OCI-LY7 (cell line): Measurements from ENCODE around the gene FBXO42.

Experiments
- EZH2phosphoT487 ChIP-seq: fragments of 200-600 bp; sonication (generic); IDR thresholded peaks from 2 replicates; pipeline ENCODE4 v1.6.1; 2018; ENCODE audit warnings: low read depth, borderline replicate concordance, mild to moderate bottlenecking, mixed run types, antibody characterized with exemption, low read length, moderate library complexity, mixed read lengths
- TF ChIP-seq, protein P1 (sequence below): fragments of 200-600 bp; sonication (generic); conservative IDR thresholded peaks from 2 replicates; pipeline ENCODE4 v1.5.1; 2014; ENCODE audit warnings: mild to moderate bottlenecking, antibody characterized with exemption, low read length, moderate library complexity, mixed read lengths

DNA sequence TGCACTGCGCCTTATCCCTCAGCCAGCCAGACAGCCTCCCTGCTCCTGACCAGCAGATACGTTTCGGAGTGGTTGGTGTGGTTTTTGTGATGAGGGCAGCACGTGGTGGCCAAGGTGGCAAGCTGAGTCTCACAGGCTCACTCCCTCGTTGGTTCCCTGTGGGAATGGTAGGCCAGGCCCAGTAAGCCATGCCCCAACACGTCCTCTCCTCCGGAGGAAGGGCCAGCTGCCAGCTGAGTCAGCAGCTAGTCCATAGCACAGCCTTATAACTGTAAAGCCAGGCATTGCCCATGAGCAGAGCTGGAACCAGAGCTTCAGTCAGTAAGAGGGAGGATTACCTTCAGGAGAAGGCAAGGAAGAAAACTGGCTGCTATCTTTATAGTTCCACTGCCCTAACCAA is 44.3 kb upstream of the FBXO42 start:
- TF ChIP-seq, protein P1, sequence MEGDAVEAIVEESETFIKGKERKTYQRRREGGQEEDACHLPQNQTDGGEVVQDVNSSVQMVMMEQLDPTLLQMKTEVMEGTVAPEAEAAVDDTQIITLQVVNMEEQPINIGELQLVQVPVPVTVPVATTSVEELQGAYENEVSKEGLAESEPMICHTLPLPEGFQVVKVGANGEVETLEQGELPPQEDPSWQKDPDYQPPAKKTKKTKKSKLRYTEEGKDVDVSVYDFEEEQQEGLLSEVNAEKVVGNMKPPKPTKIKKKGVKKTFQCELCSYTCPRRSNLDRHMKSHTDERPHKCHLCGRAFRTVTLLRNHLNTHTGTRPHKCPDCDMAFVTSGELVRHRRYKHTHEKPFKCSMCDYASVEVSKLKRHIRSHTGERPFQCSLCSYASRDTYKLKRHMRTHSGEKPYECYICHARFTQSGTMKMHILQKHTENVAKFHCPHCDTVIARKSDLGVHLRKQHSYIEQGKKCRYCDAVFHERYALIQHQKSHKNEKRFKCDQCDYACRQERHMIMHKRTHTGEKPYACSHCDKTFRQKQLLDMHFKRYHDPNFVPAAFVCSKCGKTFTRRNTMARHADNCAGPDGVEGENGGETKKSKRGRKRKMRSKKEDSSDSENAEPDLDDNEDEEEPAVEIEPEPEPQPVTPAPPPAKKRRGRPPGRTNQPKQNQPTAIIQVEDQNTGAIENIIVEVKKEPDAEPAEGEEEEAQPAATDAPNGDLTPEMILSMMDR: no peak
- TF ChIP-seq EZH2phosphoT487: no peak
